Stimulated activated CD4-positive, alpha-beta T cell treated with anti-CD3 and anti-CD28 coated beads, Interleukin-1b, Interleukin-23, amount 100 ng/mL, for 24 hours (primary cell): ENCODE measurements around the gene RAPGEF6.
"Not testable (repeated sequence)": the region's sequence is repeated elsewhere in the genome, so short reads cannot be mapped to it uniquely, and the experiment has no call there.

Experiments used
- DNase-seq, 4 experiments: peaks; one replicate each; pipeline ENCODE4 v3.0.0-alpha.2; 2020; ENCODE audit warnings: low read depth in 4 of 4, low spot score in 1 of 4

The RAPGEF6 gene

GRCh38 chr5:131505237-131505908 is 129.7 kb downstream of the RAPGEF6 start:
- DNase-seq: no peak

GRCh38 chr5:131496400-131496713 is 138.7 kb downstream of the RAPGEF6 start:
- DNase-seq: no peak

- no peak for DNase-seq
Measured at GRCh38 chr5:131495536-131496399, 139.3 kb downstream of the RAPGEF6 start.

- no peak for DNase-seq
Measured at GRCh38 chr5:131491749-131492148, 143.3 kb downstream of the RAPGEF6 start.

GRCh38 chr5:131488463-131488862 is 146.6 kb downstream of the RAPGEF6 start:
- DNase-seq: no peak

GRCh38 chr5:131487371-131487770 is 147.7 kb downstream of the RAPGEF6 start:
- DNase-seq: not testable (repeated sequence)

- DNase-seq: no peak
Measured at GRCh38 chr5:131482617-131483016, 152.4 kb downstream of the RAPGEF6 start.

- DNase-seq: no peak
Measured at GRCh38 chr5:131481569-131481968, 153.5 kb downstream of the RAPGEF6 start.

GRCh38 chr5:131475541-131475941 is 159.5 kb downstream of the RAPGEF6 start:
- DNase-seq: no peak

GRCh38 chr5:131473731-131474130 is 161.3 kb downstream of the RAPGEF6 start:
- DNase-seq: no peak

GRCh38 chr5:131466171-131466766 is 168.8 kb downstream of the RAPGEF6 start:
- no peak for DNase-seq

- DNase-seq: no peak
Measured at GRCh38 chr5:131463656-131464055, 171.4 kb downstream of the RAPGEF6 start.

- DNase-seq: no peak
Measured at GRCh38 chr5:131462454-131462853, 172.6 kb downstream of the RAPGEF6 start.

GRCh38 chr5:131461742-131462141 is 173.3 kb downstream of the RAPGEF6 start:
- no peak for DNase-seq

- DNase-seq: no peak
Measured at GRCh38 chr5:131460867-131461572, 174.0 kb downstream of the RAPGEF6 start.

- DNase-seq: no peak
Measured at GRCh38 chr5:131460133-131460532, 174.9 kb downstream of the RAPGEF6 start.

GRCh38 chr5:131459216-131459615 is 175.8 kb downstream of the RAPGEF6 start:
- DNase-seq: no peak

- no peak for DNase-seq
Measured at GRCh38 chr5:131457193-131457592, 177.8 kb downstream of the RAPGEF6 start.

GRCh38 chr5:131450941-131451340 is 184.1 kb downstream of the RAPGEF6 start:
- DNase-seq: no peak

GRCh38 chr5:131441184-131441583 is 193.8 kb downstream of the RAPGEF6 start:
- DNase-seq: no peak

- no peak for DNase-seq
Measured at GRCh38 chr5:131436081-131436480, 198.9 kb downstream of the RAPGEF6 start.

- no peak for DNase-seq
Measured at GRCh38 chr5:131433109-131433508, 201.9 kb downstream of the RAPGEF6 start.
